Panc1 (cell line): Measurements from ENCODE around the gene JMJD1C. TPM values are rescaled to one million over a fixed set of nuclear protein-coding genes. Genes with fewer than 3 reads are reported as not detected.
A peak's percentile ranks its signal among the peaks of the same experiment; 100 is the strongest.

Experiments used
- ATAC-seq: fragments of 200-7000 bp; cut with Tn5 transposase; 2 replicates; pipeline ENCODE4 v1.9.1; 2020; ENCODE audit warnings: mild to moderate bottlenecking, moderate library complexity
- BruUV-seq: library from RNA; stranded (reverse); fragments of 400-500 nt; replicated peaks from 2 replicates; lab custom pipeline; 2021; lab: Mats Ljungman, UMichigan
- CTCF ChIA-PET: fragments of 300-600 bp; sonication (Branson Sonifier 250); formaldehyde crosslinking; loops from one replicate; lab custom pipeline; 2022; ENCODE audit warnings: antibody characterized with exemption; lab: Charles Lee
- POLR2A ChIA-PET: fragments of 300-600 bp; sonication (Branson Sonifier 250); formaldehyde crosslinking; loops from one replicate; lab custom pipeline; 2022; ENCODE audit warnings: antibody characterized with exemption; lab: Charles Lee
- DNase-seq: peaks from one replicate; pipeline ENCODE4 v3.0.0-alpha.2; 2010; ENCODE audit warnings: low read depth, low spot score
- H3K27ac ChIP-seq: 2 replicates; pipeline ENCODE4 v1.5.1; 2011; ENCODE audit warnings: mild to moderate bottlenecking, low read length, inconsistent platforms
- H3K27me3 ChIP-seq: fragments of 200-500 bp; sonication (Bioruptor generic); 2 replicates; pipeline ENCODE4 v1.6.0; 2014; ENCODE audit warnings: low read length, inconsistent platforms; ENCODE audit not compliant: control insufficient read depth, insufficient read depth
- H3K36me3 ChIP-seq: fragments of 200-500 bp; sonication (Bioruptor generic); 2 replicates; pipeline ENCODE4 v1.5.1; 2014; ENCODE audit warnings: inconsistent platforms, mild to moderate bottlenecking, low read length, moderate library complexity; ENCODE audit not compliant: control insufficient read depth, insufficient read depth
- H3K4me1 ChIP-seq: 2 replicates; pipeline ENCODE4 v1.5.1; 2011; ENCODE audit warnings: inconsistent platforms, mild to moderate bottlenecking, low read length, moderate library complexity; ENCODE audit not compliant: control insufficient read depth, insufficient read depth
- H3K4me3 ChIP-seq, 2 experiments: 2 replicates each; pipeline ENCODE4 v1.5.1; 2011 to 2012; ENCODE audit warnings: low read depth in 2 of 2, low read length in 2 of 2, mild to moderate bottlenecking in 2 of 2, inconsistent platforms in 1 of 2, moderate library complexity in 1 of 2
- H3K9me3 ChIP-seq: fragments of 200-500 bp; sonication (Bioruptor generic); 2 replicates; pipeline ENCODE4 v1.5.1; 2014; ENCODE audit warnings: low read depth, mild to moderate bottlenecking, inconsistent platforms, low read length, moderate library complexity; ENCODE audit not compliant: control insufficient read depth, insufficient read depth
- CTCF ChIP-seq: fragments of 450-650 bp; IDR thresholded peaks from 2 replicates; pipeline ENCODE4 v1.5.1; 2017; ENCODE audit warnings: mild to moderate bottlenecking
- POLR2AphosphoS5 ChIP-seq: IDR thresholded peaks from 2 replicates; pipeline ENCODE4 v1.6.1; 2012; ENCODE audit warnings: mild to moderate bottlenecking, low read depth, low read length, moderate library complexity
- REST ChIP-seq, 2 experiments: IDR thresholded peaks; 2 replicates each; pipeline ENCODE4 v1.6.1; 2011 to 2012; ENCODE audit warnings: low read depth in 2 of 2, control low read depth in 1 of 2, low read length in 1 of 2, mild to moderate bottlenecking in 1 of 2, moderate library complexity in 1 of 2; ENCODE audit not compliant: insufficient read depth in 1 of 2
- SIN3A ChIP-seq: IDR thresholded peaks from 2 replicates; pipeline ENCODE4 v1.6.1; 2012; ENCODE audit warnings: low read depth, mild to moderate bottlenecking, low read length, moderate library complexity, borderline replicate concordance; ENCODE audit not compliant: insufficient read depth
- TCF7L2 ChIP-seq: IDR thresholded peaks from 2 replicates; pipeline ENCODE4 v1.6.1; 2011; ENCODE audit warnings: mild to moderate bottlenecking, low read depth, low read length, inconsistent platforms
- in situ Hi-C: cut with HindIII; loops from 2 replicates; pipeline ENCODE4 v1.10.0; 2016; ENCODE audit warnings: low sequenced_read_pairs, low pct_unique_long_range_greater_than_20kb
- intact Hi-C: fragments of 100-400 bp; cut with micrococcal nuclease; formaldehyde crosslinking; loops from one replicate; pipeline ENCODE4 v1.10.0; 2022; ENCODE audit not compliant: unreplicated experiment
- total RNA-seq: library from RNA; stranded (reverse); gene quantifications from one replicate; pipeline ENCODE4 v1.2.1, GENCODE V29; 2021; ENCODE audit not compliant: unreplicated experiment

The JMJD1C gene
- total RNA-seq, 1 experiment from 2014 or later = 88.3 TPM

GRCh38 chr10:63168821-63169462 lies 296.8 kb downstream of the JMJD1C start:
- TF ChIP-seq SIN3A = no peak
- Histone ChIP-seq H3K9me3 (no peaks in the 10 kb centered on the region), H3K4me3 (no peak overlapping the region), H3K27me3 (no peaks in the 10 kb centered on the region), H3K27ac (no peak overlapping the region), H3K4me1 (no peaks in the 10 kb centered on the region), H3K36me3 (peaks cover 53% of the 10 kb centered on the region)
- no TSS peak for BruUV-seq
- intact Hi-C loops (loop anchor here (5.0 kb wide), 1 partner anchor 553 kb away; no protein-coding TSS in a partner anchor), in situ Hi-C loops (no loop called here)
- no peak for ATAC-seq
- ChIA-PET CTCF (no interaction called here), POLR2A (no interaction called here)
- no peak for DNase-seq

GRCh38 chr10:63166742-63167258 lies 299.0 kb downstream of the JMJD1C start:
- no peaks in the 10 kb centered on the region for H3K9me3 ChIP-seq
- ATAC-seq (peak; percentile 82), DNase-seq (peak; percentile 57)
- no peak overlapping the region for H3K4me3 ChIP-seq
- H3K27me3 ChIP-seq = no peaks in the 10 kb centered on the region
- H3K36me3 ChIP-seq = peaks cover 42% of the 10 kb centered on the region
- TF ChIP-seq REST (IDR thresholded peaks at IDR 0.05; ENCODE audit: insufficient read depth in 1 of 2, low read depth in 2 of 2, low read length in 1 of 2) (no peak), POLR2AphosphoS5 (no peak), SIN3A (no peak), CTCF (peak; percentile 83)
- H3K4me1 ChIP-seq = no peaks in the 10 kb centered on the region
- BruUV-seq = no TSS peak
- in situ Hi-C loops = no loop called here
- intact Hi-C loops = loop anchor here (2.0 to 5.0 kb wide), 3 partner anchors 466 to 600 kb away; no protein-coding TSS in a partner anchor
- ChIA-PET CTCF (interaction anchor here (0.6 to 2.3 kb wide), 12 partner anchors 9 to 601 kb away, joined by 3 to 22 read pairs (median 4); no protein-coding TSS in a partner anchor), POLR2A (no interaction called here)
- no peak overlapping the region for H3K27ac ChIP-seq

GRCh38 chr10:63165249-63165648 lies 300.5 kb downstream of the JMJD1C start:
- no peaks in the 10 kb centered on the region for H3K9me3 ChIP-seq
- intact Hi-C loops (loop anchor here (5.0 kb wide), 1 partner anchor 557 kb away; no protein-coding TSS in a partner anchor), in situ Hi-C loops (no loop called here)
- no peak for TF ChIP-seq REST (IDR thresholded peaks at IDR 0.05; ENCODE audit: insufficient read depth in 1 of 2, low read depth in 2 of 2, low read length in 1 of 2)
- no peak for TF ChIP-seq TCF7L2
- no peak for TF ChIP-seq POLR2AphosphoS5
- no peak for TF ChIP-seq CTCF
- no peak for TF ChIP-seq SIN3A
- no peak overlapping the region for H3K4me3 ChIP-seq
- BruUV-seq = no TSS peak
- ChIA-PET POLR2A (no interaction called here), CTCF (no interaction called here)
- H3K27me3 ChIP-seq = no peaks in the 10 kb centered on the region
- DNase-seq (no peak), ATAC-seq (no peak)
- peaks cover 34% of the 10 kb centered on the region for H3K36me3 ChIP-seq
- no peaks in the 10 kb centered on the region for H3K4me1 ChIP-seq
- H3K27ac ChIP-seq = no peak overlapping the region
